GM04503 (cell line): ENCODE results near the gene HSF2BP.
A peak's percentile ranks its signal among the peaks of the same experiment; 100 is the strongest.
"Not testable (repeated sequence)": the region's sequence is repeated elsewhere in the genome, so short reads cannot be mapped to it uniquely, and the experiment has no call there.

Experiments used
- DNase-seq: peaks from one replicate; pipeline ENCODE4 v3.0.0-alpha.2; 2012; ENCODE audit warnings: low read depth

Gene HSF2BP

DNA sequence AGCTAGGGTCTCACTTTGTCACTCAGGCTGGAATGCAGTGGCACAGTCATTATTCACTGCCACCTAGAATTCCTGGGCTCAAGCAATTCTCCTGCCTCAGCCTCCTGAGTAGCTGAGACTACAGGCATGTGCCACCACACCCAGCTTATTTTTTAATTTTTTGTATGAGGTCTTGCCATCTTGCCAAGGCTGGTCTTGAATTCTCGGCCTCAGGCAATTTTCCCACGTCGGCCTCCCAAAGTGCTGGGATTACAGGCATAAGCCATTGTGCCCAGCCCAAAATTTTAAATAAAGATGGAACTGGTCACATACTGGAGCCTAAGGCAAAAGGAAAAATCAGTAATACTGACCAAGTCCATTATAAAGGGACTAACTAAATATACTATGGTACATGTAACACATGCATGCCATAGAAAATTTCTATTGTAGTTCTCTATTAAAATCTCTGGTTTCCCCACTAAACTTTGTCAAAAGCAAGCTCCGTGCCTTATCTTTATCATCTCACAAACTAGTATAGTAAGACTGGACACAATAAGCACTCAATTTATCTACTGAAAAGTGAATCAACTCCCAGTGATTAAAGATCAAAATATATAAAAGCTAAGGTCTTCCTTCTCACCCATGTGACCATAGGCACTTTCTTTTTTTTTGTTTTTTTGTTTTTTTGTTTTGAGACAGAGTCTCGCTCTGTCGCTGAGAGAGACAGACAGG is 61.6 kb downstream of the HSF2BP start:
- DNase-seq = no peak

GRCh38 chr21:43597052-43597451 is 62.2 kb downstream of the HSF2BP start:
- no peak for DNase-seq

DNA sequence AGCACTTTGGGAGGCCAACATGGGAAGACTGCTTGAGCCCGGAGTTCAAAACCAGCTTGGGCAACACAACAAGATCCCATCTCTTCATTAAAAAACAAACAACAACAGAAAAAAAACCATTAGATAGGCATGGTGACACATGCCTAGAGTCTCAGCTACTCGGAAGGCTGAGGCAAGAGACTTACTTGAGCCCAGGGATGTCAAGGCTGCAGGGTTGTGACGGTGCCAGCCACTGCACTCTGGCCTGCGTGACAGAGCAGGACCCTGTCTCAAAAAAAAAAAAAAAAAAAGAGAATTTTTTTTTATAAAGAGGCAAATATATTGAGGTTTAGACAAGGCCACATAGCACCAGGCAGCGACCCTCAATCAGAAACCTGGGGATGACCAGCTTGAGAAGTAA is 62.7 kb downstream of the HSF2BP start:
- DNase-seq = no peak

GRCh38 chr21:43595769-43596168 is 63.5 kb downstream of the HSF2BP start:
- DNase-seq = not testable (repeated sequence)

GRCh38 chr21:43593078-43593477 is 66.2 kb downstream of the HSF2BP start:
- no peak for DNase-seq

DNA sequence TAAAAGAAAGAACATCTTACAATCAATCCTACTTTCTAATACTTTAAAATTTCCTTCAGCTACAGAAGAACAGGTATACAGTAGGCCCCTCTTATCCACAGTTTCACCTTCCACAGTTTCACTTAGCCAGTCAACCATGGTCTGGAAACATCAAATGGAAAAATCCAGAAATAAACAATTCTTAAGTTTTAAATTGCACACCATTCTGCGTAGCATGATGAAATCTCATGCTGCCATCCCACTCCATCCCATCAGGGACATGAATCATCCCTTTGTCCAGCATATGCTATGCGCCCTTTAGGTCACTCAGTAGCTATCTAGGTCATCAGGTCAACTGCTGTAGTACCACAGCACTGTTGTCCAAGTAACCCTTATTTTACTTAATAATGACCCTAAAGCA is 67.7 kb downstream of the HSF2BP start:
- no peak for DNase-seq

DNA sequence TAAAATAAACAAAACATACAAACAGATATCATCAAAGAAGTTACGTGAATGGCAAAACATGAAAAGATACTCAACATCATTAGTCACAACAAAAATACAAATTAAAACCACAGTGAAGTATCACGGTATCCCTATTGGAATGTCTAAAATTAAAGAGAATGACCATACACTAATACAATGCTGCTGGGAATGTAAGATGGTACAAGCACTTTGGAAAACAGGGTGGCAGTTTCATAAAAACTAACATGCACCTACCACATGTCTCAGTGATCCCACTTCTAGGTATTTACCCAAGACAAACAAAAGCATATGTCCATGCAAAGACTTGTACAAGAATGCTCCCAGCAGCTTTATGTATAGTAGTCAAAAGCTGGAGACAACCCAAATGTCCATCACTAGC is 69.1 kb downstream of the HSF2BP start:
- DNase-seq = peak; percentile 36

GRCh38 chr21:43588957-43589356 is 70.3 kb downstream of the HSF2BP start:
- DNase-seq = no peak

DNA sequence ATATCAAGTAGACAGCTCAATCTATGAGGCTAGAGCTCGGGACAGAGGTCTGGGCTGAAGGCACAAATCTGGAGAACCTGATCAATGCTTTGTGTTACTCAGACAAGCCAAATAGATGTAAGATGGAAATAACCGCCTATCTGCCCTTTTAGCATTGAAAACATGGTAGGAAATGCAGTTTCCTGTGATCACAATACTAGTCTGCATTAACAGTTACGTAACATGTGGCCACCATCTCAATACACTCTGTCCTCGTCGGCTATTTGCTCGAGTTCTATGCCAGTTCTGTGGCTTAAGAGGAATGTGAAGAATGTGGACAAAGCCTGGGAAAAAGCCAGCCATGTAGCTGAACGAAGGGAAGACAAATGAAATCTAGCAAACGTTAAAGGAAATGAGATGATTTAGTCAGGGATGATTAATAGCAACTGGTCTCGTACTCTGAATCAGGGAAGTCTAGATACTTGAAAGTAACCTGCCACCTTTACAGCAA is 73.3 kb downstream of the HSF2BP start:
- peak; percentile 98 for DNase-seq

- DNase-seq = no peak
Observed at GRCh38 chr21:43585514-43585913, 73.8 kb downstream of the HSF2BP start.

DNA sequence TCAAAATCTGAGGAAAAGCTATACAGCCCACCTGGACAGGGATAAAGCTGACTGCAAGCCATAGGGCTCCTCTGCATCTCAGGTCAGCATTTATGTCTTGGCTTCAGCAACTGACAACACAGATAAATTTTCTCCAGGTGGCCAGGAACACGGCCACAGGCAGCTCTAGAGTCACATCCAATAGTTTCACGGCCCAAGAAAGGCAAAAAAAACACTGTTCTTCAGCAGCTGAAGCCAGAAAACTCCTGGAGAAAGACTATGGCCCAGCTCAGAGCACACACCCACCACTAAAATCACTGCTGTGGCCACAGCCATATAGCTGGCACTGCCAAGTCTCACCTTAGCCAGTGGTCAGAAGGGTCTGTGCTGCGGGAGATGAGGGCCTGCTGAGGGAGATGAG is 77.8 kb downstream of the HSF2BP start:
- DNase-seq = no peak

DNA sequence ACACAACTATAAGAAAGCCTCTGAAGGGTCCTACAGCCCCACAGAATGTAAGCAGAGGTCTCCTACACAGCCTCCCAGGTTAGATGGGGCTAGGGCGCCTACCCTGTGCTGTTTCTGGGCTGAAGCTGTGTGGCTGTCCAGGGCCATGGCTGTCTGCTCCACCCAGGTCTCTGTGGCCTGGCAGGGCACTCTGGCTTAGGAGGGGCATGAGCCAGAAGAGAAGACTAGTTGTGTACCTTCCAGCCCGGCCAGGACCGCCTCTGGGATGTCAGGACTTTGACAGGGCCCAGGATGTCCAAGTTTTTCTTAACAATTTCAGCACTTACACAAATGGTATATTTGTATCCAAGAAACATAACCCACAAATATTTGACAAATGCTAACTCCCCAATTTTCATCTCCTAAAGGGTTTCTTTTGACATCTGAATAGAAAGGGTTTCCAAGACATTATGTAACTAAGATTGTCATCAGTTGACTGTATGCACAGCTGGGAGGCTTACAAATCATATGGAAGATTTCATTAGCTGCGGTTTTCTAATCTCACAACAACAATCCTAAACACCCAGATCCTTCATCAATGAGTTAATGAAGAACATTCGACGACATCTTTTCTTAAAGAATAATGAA is 80.5 kb downstream of the HSF2BP start:
- no peak for DNase-seq

GRCh38 chr21:43575473-43575844 is 83.8 kb downstream of the HSF2BP start:
- DNase-seq = no peak

GRCh38 chr21:43574741-43575472 is 84.4 kb downstream of the HSF2BP start:
- no peak for DNase-seq

- DNase-seq = no peak
Observed at GRCh38 chr21:43573921-43574320, 85.4 kb downstream of the HSF2BP start.

- DNase-seq = no peak
Observed at GRCh38 chr21:43572446-43572845, 86.8 kb downstream of the HSF2BP start.

GRCh38 chr21:43571976-43572375 is 87.3 kb downstream of the HSF2BP start:
- no peak for DNase-seq

GRCh38 chr21:43570195-43570594 is 89.1 kb downstream of the HSF2BP start:
- not testable (repeated sequence) for DNase-seq

GRCh38 chr21:43562451-43562850 is 96.8 kb downstream of the HSF2BP start:
- not testable (repeated sequence) for DNase-seq

- not testable (repeated sequence) for DNase-seq
Observed at GRCh38 chr21:43540561-43540960, 118.7 kb downstream of the HSF2BP start.

DNA sequence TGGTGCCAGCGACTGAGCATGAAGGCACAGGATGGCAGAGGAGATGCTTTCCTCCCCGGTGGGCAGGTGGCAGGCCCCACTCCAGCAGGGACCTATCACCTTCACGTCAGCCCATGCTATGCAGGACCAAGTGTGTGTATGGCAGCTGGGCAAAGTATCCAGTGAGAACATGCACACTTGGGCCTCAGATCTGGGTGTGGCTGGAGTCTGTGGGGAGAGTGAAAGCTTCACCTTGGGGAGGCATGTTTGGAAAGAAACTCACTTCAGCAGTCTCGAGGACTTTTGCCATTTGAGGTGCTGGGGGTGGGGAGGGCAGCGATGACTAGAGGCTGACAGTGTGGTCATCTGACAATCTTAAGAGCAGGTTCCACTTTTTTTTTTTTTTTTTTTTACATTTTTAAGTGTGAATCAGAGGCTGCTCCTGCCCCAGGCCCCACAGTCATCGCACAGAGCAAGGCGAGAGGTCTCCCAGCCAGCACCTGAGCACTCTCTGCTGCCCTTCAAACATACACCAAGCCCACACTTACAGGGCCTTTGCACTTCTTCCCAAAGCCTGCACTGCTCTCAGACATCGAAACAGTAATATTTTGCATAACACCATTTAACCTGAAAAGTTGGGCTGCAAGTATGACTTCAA is 136.7 kb downstream of the HSF2BP start:
- DNase-seq = not testable (repeated sequence)

DNA sequence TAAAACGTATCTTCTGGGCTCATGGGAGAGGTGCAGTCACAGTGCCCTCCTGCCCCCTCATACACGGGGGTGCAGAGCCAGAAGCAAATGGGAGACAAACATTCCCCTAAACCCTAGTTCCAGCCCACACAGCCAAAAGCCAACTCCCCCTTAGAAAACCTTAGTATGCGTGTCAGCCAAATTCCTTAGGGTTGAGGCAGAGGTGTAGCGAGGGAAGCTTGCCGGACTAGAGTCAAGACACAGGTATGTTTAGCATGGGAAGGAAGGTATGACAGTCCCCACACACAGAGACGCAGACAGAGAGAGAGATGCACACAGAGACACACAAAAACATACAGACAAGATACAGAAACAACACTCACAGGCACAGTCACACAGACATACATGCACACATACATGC is 141.6 kb downstream of the HSF2BP start:
- not testable (repeated sequence) for DNase-seq
